Neural progenitor cell (in vitro differentiated cells): ENCODE data around the gene ANTXR1. TPM values are rescaled to one million over a fixed set of nuclear protein-coding genes. Genes with fewer than 3 reads are reported as not detected.
A peak's percentile ranks its signal among the peaks of the same experiment; 100 is the strongest.

Source experiments
- DNase-seq: peaks from one replicate; pipeline ENCODE4 v3.0.0-alpha.2; 2016; ENCODE audit warnings: low spot score
- H2AFZ ChIP-seq: fragments of 200-600 bp; sonication (generic); replicated peaks from 2 replicates; pipeline ENCODE4 v1.6.1; 2016; ENCODE audit warnings: antibody characterized with exemption
- H3F3A ChIP-seq: fragments of 200-600 bp; sonication (generic); 2 replicates; pipeline ENCODE4 v1.6.1; 2016; ENCODE audit warnings: antibody characterized with exemption, low read depth
- H3K27ac ChIP-seq: fragments of 200-600 bp; sonication (generic); 2 replicates; pipeline ENCODE4 v1.5.1; 2016; ENCODE audit warnings: mild to moderate bottlenecking
- H3K27me3 ChIP-seq: fragments of 200-600 bp; sonication (generic); 2 replicates; pipeline ENCODE4 v1.6.1; 2016; ENCODE audit warnings: mild to moderate bottlenecking, moderate library complexity
- H3K36me3 ChIP-seq: fragments of 200-600 bp; sonication (generic); 2 replicates; pipeline ENCODE4 v1.5.1; 2016
- H3K4me1 ChIP-seq: fragments of 200-600 bp; sonication (generic); 2 replicates; pipeline ENCODE4 v1.6.1; 2016; ENCODE audit warnings: mixed run types
- H3K4me2 ChIP-seq: fragments of 200-600 bp; sonication (generic); 2 replicates; pipeline ENCODE4 v1.6.1; 2016
- H3K4me3 ChIP-seq: fragments of 200-600 bp; sonication (generic); 2 replicates; pipeline ENCODE4 v1.5.1; 2016
- H3K79me2 ChIP-seq: fragments of 200-600 bp; sonication (generic); 2 replicates; pipeline ENCODE4 v1.6.1; 2016; ENCODE audit warnings: low read depth
- H3K9ac ChIP-seq: fragments of 200-600 bp; sonication (generic); 2 replicates; pipeline ENCODE4 v1.6.1; 2016
- H3K9me3 ChIP-seq: fragments of 200-600 bp; sonication (generic); 2 replicates; pipeline ENCODE4 v1.5.1; 2016; ENCODE audit warnings: low read depth
- H4K20me1 ChIP-seq: fragments of 200-600 bp; sonication (generic); 2 replicates; pipeline ENCODE4 v1.6.1; 2016; ENCODE audit warnings: low read depth
- H3K27ac Mint-ChIP-seq: 3 replicates; pipeline ENCODE4 v1.8.0; 2021; ENCODE audit warnings: mixed read lengths
- H3K27me3 Mint-ChIP-seq: 2 replicates; pipeline ENCODE4 v1.8.0; 2022; ENCODE audit warnings: low read depth, mild to moderate bottlenecking, inconsistent platforms, moderate library complexity, mixed read lengths; ENCODE audit not compliant: insufficient read depth
- H3K36me3 Mint-ChIP-seq: 3 replicates; pipeline ENCODE4 v1.8.0; 2021; ENCODE audit warnings: mixed read lengths
- H3K4me1 Mint-ChIP-seq: 3 replicates; pipeline ENCODE4 v1.8.0; 2021; ENCODE audit warnings: mixed read lengths
- H3K4me3 Mint-ChIP-seq: 3 replicates; pipeline ENCODE4 v1.8.0; 2021; ENCODE audit warnings: mild to moderate bottlenecking, moderate library complexity, mixed read lengths
- H3K9me3 Mint-ChIP-seq: 3 replicates; pipeline ENCODE4 v1.8.0; 2020; ENCODE audit warnings: mixed read lengths
- EZH2 ChIP-seq: fragments of 200-600 bp; sonication (generic); IDR thresholded peaks from 2 replicates; pipeline ENCODE4 v1.6.1; 2017; ENCODE audit warnings: antibody characterized with exemption, mild to moderate bottlenecking, moderate library complexity
- EZH2phosphoT487 ChIP-seq: fragments of 200-600 bp; sonication (generic); IDR thresholded peaks from 2 replicates; pipeline ENCODE4 v1.6.1; 2017; ENCODE audit warnings: antibody characterized with exemption
- total RNA-seq: library from RNA; depleted of rRNA; stranded (reverse); fragments of >200 nt; gene quantifications from 2 replicates; pipeline ENCODE4 v1.2.3, GENCODE V29; 2015; ENCODE audit warnings: low replicate concordance
- TF ChIP-seq, protein P1 (sequence below): fragments of 200-600 bp; sonication (generic); IDR thresholded peaks from 2 replicates; pipeline ENCODE4 v1.5.1; 2017; ENCODE audit warnings: antibody characterized with exemption, mild to moderate bottlenecking

The ANTXR1 gene
- total RNA-seq, 1 donor from 2014 or later, result 6.7 TPM

DNA sequence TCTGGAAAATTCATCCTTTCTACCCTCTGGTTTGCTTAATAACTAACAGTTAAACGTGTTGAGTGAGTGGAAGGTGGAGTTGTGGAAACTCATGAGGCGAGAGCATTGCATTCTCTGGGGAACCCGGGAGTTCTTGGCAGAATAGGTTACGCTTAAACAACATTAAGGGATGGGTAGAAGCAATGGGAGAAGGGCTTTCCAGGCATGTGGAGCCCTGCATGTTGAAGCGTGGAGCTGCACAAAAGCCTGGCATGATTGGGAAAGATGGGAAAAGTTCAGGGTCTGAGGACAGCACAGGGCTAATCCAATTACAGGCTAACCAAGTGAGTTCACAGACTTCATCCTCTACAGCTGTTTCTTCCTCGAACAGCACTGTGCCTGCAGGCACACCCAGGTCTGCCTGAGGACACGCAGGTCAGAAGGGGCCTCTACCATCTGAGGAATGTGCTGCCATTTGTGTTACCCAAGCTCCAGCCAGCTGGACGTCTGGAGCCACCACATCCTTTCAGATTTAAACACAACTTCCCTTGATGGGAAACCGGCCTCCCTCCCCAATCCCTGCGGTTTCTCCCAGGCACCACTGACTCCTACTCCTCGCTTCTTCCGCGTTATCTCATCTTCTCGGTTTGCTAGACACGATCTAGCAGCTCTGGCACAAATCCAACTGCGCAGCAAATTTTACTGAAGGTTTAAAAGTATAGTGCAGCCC is 164.2 kb downstream of the ANTXR1 start:
- peaks cover 17% of the 10 kb centered on the region for H3F3A ChIP-seq
- peaks cover 24% of the 10 kb centered on the region for H3K4me1 Mint-ChIP-seq
- H3K27me3 Mint-ChIP-seq, result no peaks in the 10 kb centered on the region
- H3K36me3 Mint-ChIP-seq, result peaks cover 19% of the 10 kb centered on the region
- peak overlapping the region; percentile 5 for H2AFZ ChIP-seq
- H3K4me2 ChIP-seq, result peak overlapping the region; percentile 62
- H3K79me2 ChIP-seq, result no peaks in the 10 kb centered on the region
- H3K36me3 ChIP-seq, result no peaks in the 10 kb centered on the region
- no peak overlapping the region for H3K27ac ChIP-seq
- H3K27me3 ChIP-seq, result no peaks in the 10 kb centered on the region
- TF ChIP-seq, protein P1, sequence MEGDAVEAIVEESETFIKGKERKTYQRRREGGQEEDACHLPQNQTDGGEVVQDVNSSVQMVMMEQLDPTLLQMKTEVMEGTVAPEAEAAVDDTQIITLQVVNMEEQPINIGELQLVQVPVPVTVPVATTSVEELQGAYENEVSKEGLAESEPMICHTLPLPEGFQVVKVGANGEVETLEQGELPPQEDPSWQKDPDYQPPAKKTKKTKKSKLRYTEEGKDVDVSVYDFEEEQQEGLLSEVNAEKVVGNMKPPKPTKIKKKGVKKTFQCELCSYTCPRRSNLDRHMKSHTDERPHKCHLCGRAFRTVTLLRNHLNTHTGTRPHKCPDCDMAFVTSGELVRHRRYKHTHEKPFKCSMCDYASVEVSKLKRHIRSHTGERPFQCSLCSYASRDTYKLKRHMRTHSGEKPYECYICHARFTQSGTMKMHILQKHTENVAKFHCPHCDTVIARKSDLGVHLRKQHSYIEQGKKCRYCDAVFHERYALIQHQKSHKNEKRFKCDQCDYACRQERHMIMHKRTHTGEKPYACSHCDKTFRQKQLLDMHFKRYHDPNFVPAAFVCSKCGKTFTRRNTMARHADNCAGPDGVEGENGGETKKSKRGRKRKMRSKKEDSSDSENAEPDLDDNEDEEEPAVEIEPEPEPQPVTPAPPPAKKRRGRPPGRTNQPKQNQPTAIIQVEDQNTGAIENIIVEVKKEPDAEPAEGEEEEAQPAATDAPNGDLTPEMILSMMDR, result no peak
- no peak for TF ChIP-seq EZH2
- no peak for TF ChIP-seq EZH2phosphoT487
- no peaks in the 10 kb centered on the region for H3K9me3 Mint-ChIP-seq
- peaks cover 13% of the 10 kb centered on the region for H3K4me1 ChIP-seq
- peak; percentile 61 for DNase-seq
- peak overlapping the region; percentile 82 for H3K27ac Mint-ChIP-seq
- H4K20me1 ChIP-seq, result no peaks in the 10 kb centered on the region
- no peak overlapping the region for H3K9ac ChIP-seq
- no peak overlapping the region for H3K4me3 ChIP-seq
- H3K9me3 ChIP-seq, result no peaks in the 10 kb centered on the region
- H3K4me3 Mint-ChIP-seq, result no peak overlapping the region

DNA sequence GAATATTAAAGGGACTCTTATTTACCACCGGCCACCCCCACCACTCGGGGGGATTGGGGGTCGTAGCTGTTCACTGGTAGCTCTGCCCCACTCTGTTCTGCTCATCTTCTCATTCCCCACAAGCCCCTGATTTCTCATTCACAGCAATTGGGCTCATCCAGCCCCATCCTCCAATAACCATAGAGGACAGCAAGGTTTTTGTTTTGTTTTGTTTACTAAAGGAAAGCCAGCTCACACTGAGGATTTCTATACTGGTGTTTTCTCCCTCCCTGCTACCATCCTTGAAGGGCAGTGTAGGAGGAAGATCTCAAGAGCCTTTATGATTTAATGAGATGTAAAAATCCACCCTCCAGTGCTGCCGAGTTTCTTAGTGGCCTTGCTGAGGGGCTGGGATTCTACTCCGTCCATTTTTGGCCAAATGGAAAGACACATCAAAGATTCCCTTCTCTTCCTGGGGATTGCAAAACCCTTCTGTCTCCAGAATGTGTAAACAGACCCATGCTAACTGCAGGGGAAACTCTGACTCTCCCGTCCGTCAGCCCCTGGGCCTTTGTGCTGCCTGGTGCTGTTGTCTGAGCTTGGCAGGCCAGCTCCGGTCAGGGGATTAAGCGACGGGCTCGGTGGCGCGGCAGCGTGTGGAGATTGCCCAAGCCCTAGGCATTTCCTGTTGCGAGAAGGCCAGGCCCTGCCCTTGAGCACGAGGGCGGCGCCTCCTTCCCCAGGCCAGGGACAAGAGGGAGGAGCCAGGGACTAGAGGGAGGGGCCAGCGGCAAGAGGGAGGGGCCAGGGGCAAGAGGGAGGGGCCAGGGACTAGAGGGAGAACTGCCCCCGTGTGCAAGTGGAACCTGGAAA is 165.0 kb downstream of the ANTXR1 start:
- Mint-ChIP-seq H3K9me3 (no peaks in the 10 kb centered on the region), H3K36me3 (peaks cover 24% of the 10 kb centered on the region), H3K4me1 (peaks cover 24% of the 10 kb centered on the region), H3K4me3 (peak overlapping the region; percentile 65), H3K27me3 (peaks cover 2% of the 10 kb centered on the region), H3K27ac (peak overlapping the region; percentile 82)
- H3K4me2 ChIP-seq, result peak overlapping the region; percentile 62
- no peak overlapping the region for H3K4me3 ChIP-seq
- H3K79me2 ChIP-seq, result no peaks in the 10 kb centered on the region
- no peak overlapping the region for H3K27ac ChIP-seq
- H3K27me3 ChIP-seq, result no peaks in the 10 kb centered on the region
- H3K36me3 ChIP-seq, result no peaks in the 10 kb centered on the region
- H4K20me1 ChIP-seq, result no peaks in the 10 kb centered on the region
- peak overlapping the region; percentile 5 for H2AFZ ChIP-seq
- no peak overlapping the region for H3K9ac ChIP-seq
- TF ChIP-seq EZH2, result no peak
- TF ChIP-seq EZH2phosphoT487, result no peak
- TF ChIP-seq, protein P1, result no peak
- H3F3A ChIP-seq, result peaks cover 17% of the 10 kb centered on the region
- peaks cover 13% of the 10 kb centered on the region for H3K4me1 ChIP-seq
- H3K9me3 ChIP-seq, result no peaks in the 10 kb centered on the region
- peak; percentile 96 for DNase-seq

DNA sequence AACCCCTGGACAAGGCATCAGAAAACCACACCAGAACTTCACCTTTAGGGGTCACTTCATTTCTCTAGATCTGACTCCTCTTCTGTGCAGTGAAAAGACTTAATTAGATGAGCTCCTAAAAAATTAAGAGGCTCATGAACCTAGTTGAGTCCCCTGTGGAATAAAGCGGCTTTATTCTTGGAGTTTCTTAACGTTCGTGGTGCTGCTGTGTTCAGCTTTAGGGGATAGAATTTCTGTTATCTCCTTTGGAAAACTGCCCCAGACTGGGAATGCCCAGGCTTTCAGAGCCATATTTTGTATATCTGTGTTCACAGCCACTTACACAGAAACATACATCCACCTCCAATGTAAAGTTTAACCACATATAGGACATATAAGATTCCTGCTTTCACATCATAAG is 165.8 kb downstream of the ANTXR1 start:
- H3K27ac Mint-ChIP-seq, result no peak overlapping the region
- H2AFZ ChIP-seq, result no peak overlapping the region
- H4K20me1 ChIP-seq, result no peaks in the 10 kb centered on the region
- no peak overlapping the region for H3K9ac ChIP-seq
- peaks cover 25% of the 10 kb centered on the region for H3K36me3 Mint-ChIP-seq
- H3K4me1 ChIP-seq, result peaks cover 13% of the 10 kb centered on the region
- H3K79me2 ChIP-seq, result no peaks in the 10 kb centered on the region
- no peaks in the 10 kb centered on the region for H3K9me3 Mint-ChIP-seq
- no peak overlapping the region for H3K27ac ChIP-seq
- H3K4me3 Mint-ChIP-seq, result no peak overlapping the region
- H3F3A ChIP-seq, result peaks cover 17% of the 10 kb centered on the region
- no peak overlapping the region for H3K4me2 ChIP-seq
- H3K27me3 ChIP-seq, result no peaks in the 10 kb centered on the region
- H3K4me3 ChIP-seq, result no peak overlapping the region
- no peak for DNase-seq
- no peaks in the 10 kb centered on the region for H3K36me3 ChIP-seq
- H3K9me3 ChIP-seq, result no peaks in the 10 kb centered on the region
- H3K27me3 Mint-ChIP-seq, result peaks cover 2% of the 10 kb centered on the region
- TF ChIP-seq, protein P1, result no peak
- TF ChIP-seq EZH2, result no peak
- no peak for TF ChIP-seq EZH2phosphoT487
- H3K4me1 Mint-ChIP-seq, result peaks cover 24% of the 10 kb centered on the region
